ENCODE data around the gene ARHGAP26.
A peak's percentile ranks its signal among the peaks of the same experiment; 100 is the strongest.

GRCh38 chr5:142769793-142770649 lies at the start of gene ARHGAP26:
- peak; percentile 85 to 99 (median 93) for TF ChIP-seq POLR2A (IDR thresholded peaks at IDR 0.05)
- peak in 8 of 11 experiments; percentile 6 to 62 (median 29) for TF ChIP-seq CTCF (IDR thresholded peaks at IDR 0.05 in 8 of 11, conservative IDR thresholded peaks at IDR 0.05 in 3 of 11)
- peak; percentile 100 for TF ChIP-seq POLR2AphosphoS5 (IDR thresholded peaks at IDR 0.05)
